K562 (cell line): Measurements from ENCODE around the gene STAT4. TPM values are rescaled to one million over a fixed set of nuclear protein-coding genes. Genes with fewer than 3 reads are reported as not detected.

ENCODE experiments used
- ATAC-seq: fragments of 200-7000 bp; cut with Tn5 transposase; 3 replicates; pipeline ENCODE4 v1.9.1; 2020; ENCODE audit warnings: moderate library complexity
- BruUV-seq: library from RNA; stranded (reverse); fragments of 400-500 nt; replicated peaks from 2 replicates; lab custom pipeline; 2021; lab: Mats Ljungman, UMichigan
- CTCF ChIA-PET: fragments of 300-600 bp; formaldehyde crosslinking; extraction: SDS; loops from one replicate; lab custom pipeline; 2021; ENCODE audit warnings: low intra/inter-chr PET ratio; lab: Yijun Ruan, JAX
- POLR2A ChIA-PET: fragments of 300-600, 350-650 bp; sonication (Branson Sonifier 250); formaldehyde crosslinking; extraction: SDS; loops from one replicate; lab custom pipeline; 2021; ENCODE audit warnings: antibody characterized with exemption, inconsistent platforms; lab: Yijun Ruan, JAX
- DNase-seq, 4 experiments: peaks; one replicate each; pipeline versions ENCODE4 v3.0.0 to v3.0.0-alpha.2; 2011 to 2018; ENCODE audit warnings: low spot score in 3 of 4, mixed read lengths in 3 of 4; ENCODE audit errors: extremely low read depth in 1 of 4
- FAIRE-seq: peaks from 2 replicates; lab custom pipeline; 2011; peaks lifted over from hg19 to GRCh38; lab: Jason Lieb, UNC
- H2AFZ ChIP-seq: 2 replicates; pipeline ENCODE4 v1.6.0; 2011; ENCODE audit warnings: low read depth, low read length, control low read depth, inconsistent platforms
- H3K27ac ChIP-seq: fragments of 200-600 bp; 3 replicates; pipeline ENCODE4 v1.8.0; 2011; ENCODE audit warnings: low read depth, mild to moderate bottlenecking, control low read depth, inconsistent platforms, low read length, moderate library complexity, mixed read lengths; ENCODE audit errors: extremely low read depth
- H3K27me3 ChIP-seq, 2 experiments: fragments of 300-600 bp in 1 of 2; 2 replicates in 1 of 2; 3 replicates in 1 of 2; pipeline versions ENCODE4 v1.6.0 to v1.8.0; 2011; ENCODE audit warnings: inconsistent platforms in 2 of 2, low read length in 2 of 2, mild to moderate bottlenecking in 1 of 2, mixed read lengths in 1 of 2, moderate library complexity in 1 of 2; ENCODE audit not compliant: control insufficient read depth in 2 of 2, insufficient read depth in 2 of 2
- H3K36me3 ChIP-seq: fragments of 300-600 bp; 3 replicates; pipeline ENCODE4 v1.8.0; 2011; ENCODE audit warnings: mild to moderate bottlenecking, low read length, inconsistent platforms; ENCODE audit not compliant: control insufficient read depth, insufficient read depth
- H3K4me1 ChIP-seq, 2 experiments: fragments of 200-600 bp in 1 of 2; replicated peaks in 1 of 2; 2 replicates in 1 of 2; 3 replicates in 1 of 2; pipeline versions ENCODE4 v1.5.1 to v1.8.0; 2011; ENCODE audit warnings: inconsistent platforms in 2 of 2, low read length in 2 of 2, mild to moderate bottlenecking in 1 of 2, mixed read lengths in 1 of 2, moderate library complexity in 1 of 2; ENCODE audit not compliant: control insufficient read depth in 2 of 2, insufficient read depth in 2 of 2
- H3K4me2 ChIP-seq: 2 replicates; pipeline ENCODE4 v1.6.1; 2011; ENCODE audit warnings: low read length, control low read depth, inconsistent platforms, mixed read lengths; ENCODE audit not compliant: insufficient read depth
- H3K4me3 ChIP-seq: fragments of 200-600 bp; sonication (generic), shearing (Covaris generic); 2 replicates; pipeline ENCODE4 v1.5.1; 2016; ENCODE audit warnings: control low read depth, inconsistent platforms
- H3K79me2 ChIP-seq: fragments of 200-600 bp; 3 replicates; pipeline ENCODE4 v1.8.0; 2011; ENCODE audit warnings: low read length, inconsistent platforms; ENCODE audit not compliant: control insufficient read depth, insufficient read depth
- H3K9ac ChIP-seq, 2 experiments: 2 replicates each; pipeline versions ENCODE4 v1.6.0 to v1.6.1; 2011; ENCODE audit warnings: low read depth in 2 of 2, low read length in 2 of 2, control low read depth in 1 of 2, inconsistent platforms in 1 of 2, mild to moderate bottlenecking in 1 of 2, mixed read lengths in 1 of 2; ENCODE audit not compliant: insufficient read depth in 1 of 2
- H3K9me1 ChIP-seq: one replicate; pipeline ENCODE4 v1.6.0; 2011; ENCODE audit warnings: inconsistent platforms, mild to moderate bottlenecking, low read length, moderate library complexity; ENCODE audit not compliant: control insufficient read depth, insufficient read depth
- H3K9me3 ChIP-seq: replicated peaks from 2 replicates; pipeline ENCODE4 v1.5.1; 2011; ENCODE audit warnings: low read depth, low read length, inconsistent platforms; ENCODE audit not compliant: control insufficient read depth, insufficient read depth
- H4K20me1 ChIP-seq: replicated peaks from 2 replicates; pipeline ENCODE4 v1.6.1; 2011; ENCODE audit warnings: low read length, inconsistent platforms, mixed read lengths; ENCODE audit not compliant: control insufficient read depth, insufficient read depth
- CBX1 ChIP-seq: sonication (generic); IDR thresholded peaks from 2 replicates; pipeline ENCODE4 v1.6.1; 2016; ENCODE audit warnings: antibody characterized with exemption, low read depth, mild to moderate bottlenecking
- CEBPB ChIP-seq: fragments of 450-650 bp; IDR thresholded peaks from 2 replicates; pipeline ENCODE4 v1.6.1; 2016; ENCODE audit warnings: missing genetic modification characterization, missing compliant biosample characterization
- CREB5 ChIP-seq: fragments of 250-450 bp; sonication (Bioruptor Pico); IDR thresholded peaks from 2 replicates; pipeline ENCODE4 v1.5.0; 2020; ENCODE audit warnings: mild to moderate bottlenecking
- FOXA1 ChIP-seq: fragments of 450-650 bp; IDR thresholded peaks from 2 replicates; pipeline ENCODE4 v1.6.1; 2016; ENCODE audit warnings: mild to moderate bottlenecking, borderline replicate concordance
- FOXJ3 ChIP-seq: sonication (generic); formaldehyde crosslinking; IDR thresholded peaks from 2 replicates; pipeline ENCODE4 v1.4.0; 2020; ENCODE audit warnings: mild to moderate bottlenecking, missing genetic modification reagents
- MBD1 ChIP-seq: fragments of 250-450 bp; sonication (Bioruptor Pico); IDR thresholded peaks from 2 replicates; pipeline ENCODE4 v1.8.0; 2022; ENCODE audit warnings: inconsistent platforms
- REST ChIP-seq, 2 experiments: fragments of 450-650 bp; formaldehyde crosslinking in 1 of 2; IDR thresholded peaks; 2 replicates each; pipeline versions ENCODE4 v1.4.0 to v1.6.1; 2014 to 2020; ENCODE audit warnings: mild to moderate bottlenecking in 2 of 2, borderline replicate concordance in 1 of 2, low read depth in 1 of 2
- ZNF184 ChIP-seq: sonication (generic); formaldehyde crosslinking; IDR thresholded peaks from 2 replicates; pipeline ENCODE4 v1.5.0; 2020; ENCODE audit warnings: missing genetic modification reagents
- ZNF197 ChIP-seq: fragments of 200-800 bp; sonication (Bioruptor generic); IDR thresholded peaks from 2 replicates; pipeline ENCODE4 v1.6.1; 2016; ENCODE audit warnings: low read depth, missing genetic modification characterization, missing compliant biosample characterization
- ZNF316 ChIP-seq: fragments of 450-650 bp; IDR thresholded peaks from 2 replicates; pipeline ENCODE4 v1.6.1; 2016
- ZNF384 ChIP-seq: IDR thresholded peaks from 2 replicates; pipeline ENCODE4 v1.6.1; 2012; ENCODE audit warnings: low read depth, low read length, improper control_type of control experiment
- ZNF408 ChIP-seq: fragments of 250-450 bp; sonication (Bioruptor Pico); IDR thresholded peaks from 2 replicates; pipeline ENCODE4 v1.4.0; 2020; ENCODE audit warnings: low read depth, mild to moderate bottlenecking, moderate library complexity
- ZNF445 ChIP-seq: fragments of 250-450 bp; sonication (Bioruptor Pico); IDR thresholded peaks from 2 replicates; pipeline ENCODE4 v1.4.0; 2020; ENCODE audit warnings: low read depth, mild to moderate bottlenecking, moderate library complexity
- ZSCAN29 ChIP-seq: fragments of 450-650 bp; IDR thresholded peaks from 2 replicates; pipeline ENCODE4 v1.6.1; 2017
- in situ Hi-C: fragments of 300-500 bp; cut with MboI; formaldehyde crosslinking; loops from 4 replicates; pipeline ENCODE4 v1.15.0; 2018; ENCODE audit warnings: inconsistent platforms, mixed read lengths
- intact Hi-C: fragments of 100-400 bp; cut with micrococcal nuclease; formaldehyde crosslinking; loops from 2 replicates; pipeline ENCODE4 v1.14.2; 2022
- polyA plus RNA-seq, 8 experiments: library from polyadenylated mRNA; depleted of rRNA in 4 of 8; stranded (reverse) in 5 of 8; unstranded in 3 of 8; fragments of >200 nt; fragmentation: Nextera tagmentation in 2 of 8; fragmentation: Illumina TruSeq in 1 of 8; extraction: Ambion mirVana in 2 of 8; extraction: Trizol in 1 of 8; gene quantifications; 2 replicates each; pipeline versions ENCODE4 v1.2.1 to v1.2.3, GENCODE V29; 2011 to 2014; ENCODE audit warnings: inconsistent platforms in 1 of 8, missing spikeins in 1 of 8
- total RNA-seq, 7 experiments: library from RNA; depleted of rRNA in 6 of 7; stranded (reverse); fragments of >200 nt in 6 of 7; fragmentation: Illumina TruSeq in 2 of 7; extraction: Trizol in 2 of 7; gene quantifications; 2 replicates each; pipeline versions ENCODE4 v1.2.1 to v1.2.3, GENCODE V29; 2011 to 2021; ENCODE audit warnings: low replicate concordance in 1 of 7

Gene STAT4
- total and polyA plus RNA-seq, 9 of the 15 experiments (the other 6 are each of a cell fraction or from before 2014, with no cell fraction given): 0.01 to 0.06 (median 0.03) TPM; not detected in 6

GRCh38 chr2:191086706-191087105 lies 64.1 kb downstream of the STAT4 start:
- H3K4me3 ChIP-seq: no peak overlapping the region
- FAIRE-seq: no peak
- no peak overlapping the region for H3K27ac ChIP-seq
- in situ Hi-C loops (no loop called here), intact Hi-C loops (no loop called here)
- CTCF ChIA-PET: no interaction called here
- no peak overlapping the region for H2AFZ ChIP-seq
- ATAC-seq: no peak
- no peak overlapping the region for H3K4me2 ChIP-seq
- POLR2A ChIA-PET: no interaction called here
- H3K9me1 ChIP-seq: no peaks in the 10 kb centered on the region
- BruUV-seq: no TSS peak
- H3K79me2 ChIP-seq: no peaks in the 10 kb centered on the region
- no peak for DNase-seq
- H3K36me3 ChIP-seq: no peaks in the 10 kb centered on the region
- no peaks in the 10 kb centered on the region for H3K27me3 ChIP-seq
- H3K9ac ChIP-seq: no peak overlapping the region
- H3K9me3 ChIP-seq: no peaks in the 10 kb centered on the region
- no peaks in the 10 kb centered on the region for H3K4me1 ChIP-seq
- H4K20me1 ChIP-seq: no peaks in the 10 kb centered on the region
- TF ChIP-seq CBX1 (no peak), FOXA1 (no peak), MBD1 (CRISPR knock-in tag) (no peak), ZNF197 (CRISPR knock-in tag) (no peak), REST (IDR thresholded peaks at IDR 0.05; ENCODE audit: borderline replicate concordance) (no peak), REST (CRISPR knock-in tag; IDR thresholded peaks at IDR 0.05; ENCODE audit: low read depth) (no peak), ZNF408 (CRISPR knock-in tag) (no peak), CREB5 (CRISPR knock-in tag) (no peak), FOXJ3 (CRISPR knock-in tag) (no peak), ZNF445 (no peak), CEBPB (tag) (no peak), ZNF384 (no peak), ZNF316 (no peak), ZSCAN29 (no peak), ZNF184 (no peak)
